ENCODE data around the gene DGKD.

Gene DGKD

DNA sequence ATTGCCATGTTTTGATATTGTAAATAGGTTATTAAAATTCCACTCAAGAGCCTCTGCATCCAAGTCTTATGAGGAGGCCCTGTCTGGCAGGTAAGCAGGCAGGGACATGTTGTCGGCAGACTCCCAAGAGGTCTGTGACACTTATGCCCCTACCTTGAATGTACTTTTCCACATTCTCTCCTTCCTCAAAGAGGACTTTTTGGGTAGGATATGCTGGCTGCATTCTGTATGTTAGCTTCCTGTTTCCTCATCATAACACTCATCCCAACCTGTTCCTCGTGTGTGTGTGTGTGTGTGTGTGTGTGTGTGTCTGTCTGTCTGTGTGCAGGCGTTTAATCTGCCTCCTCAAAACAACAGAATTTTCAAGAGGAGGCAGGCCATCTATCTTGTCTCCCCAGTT lies 137.0 kb downstream of the DGKD start:
- Histone ChIP-seq H3K4me3 (ENCODE audit: insufficient read length, low read depth) (no peak overlapping the region), H3K9ac (ENCODE audit: insufficient read length, low read depth) (no peak overlapping the region), H3K9me3 (ENCODE audit: insufficient read depth, low read length) (no peaks in the 10 kb centered on the region), H3K36me3 (ENCODE audit: insufficient read depth, insufficient read length, low read length) (peaks cover 24% of the 10 kb centered on the region), H3K27me3 (ENCODE audit: insufficient read depth, insufficient read length) (no peaks in the 10 kb centered on the region), H3K4me1 (ENCODE audit: insufficient read depth, insufficient read length) (no peaks in the 10 kb centered on the region)
- TF ChIP-seq SUZ12 (IDR thresholded peaks at IDR 0.05; ENCODE audit: extremely low read depth, insufficient read depth, insufficient read length): no peak
- TF ChIP-seq ZNF274 (IDR thresholded peaks at IDR 0.05; ENCODE audit: low read depth, low read length): no peak
- TF ChIP-seq YY1 (IDR thresholded peaks at IDR 0.05; ENCODE audit: insufficient read depth, insufficient read length): no peak
- DNase-seq (ENCODE audit: low read depth, low spot score): no peak

DNA sequence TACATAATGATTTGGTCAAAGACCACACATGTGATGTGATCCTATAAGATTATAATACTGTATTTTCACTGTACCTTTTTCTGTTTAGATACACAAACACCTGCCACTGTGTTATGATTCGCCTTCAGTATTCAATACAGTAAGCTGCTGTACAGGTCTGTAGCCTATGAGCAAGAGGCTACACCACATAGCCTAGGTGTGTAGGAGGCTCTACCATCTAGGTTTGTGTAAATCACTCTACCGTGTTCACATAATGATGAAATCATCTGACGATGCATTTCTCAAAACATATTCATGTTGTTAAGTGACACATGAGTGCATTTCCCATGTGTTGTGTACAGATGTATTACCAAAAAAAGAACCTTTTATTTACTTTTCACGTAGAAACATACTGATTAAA lies 137.8 kb downstream of the DGKD start:
- no peak overlapping the region for H3K4me3 ChIP-seq (ENCODE audit: insufficient read length, low read depth)
- no peak overlapping the region for H3K9ac ChIP-seq (ENCODE audit: insufficient read length, low read depth)
- no peaks in the 10 kb centered on the region for H3K9me3 ChIP-seq (ENCODE audit: insufficient read depth, low read length)
- H3K36me3 ChIP-seq (ENCODE audit: insufficient read depth, insufficient read length, low read length): peaks cover 24% of the 10 kb centered on the region
- no peaks in the 10 kb centered on the region for H3K27me3 ChIP-seq (ENCODE audit: insufficient read depth, insufficient read length)
- DNase-seq (ENCODE audit: low read depth, low spot score): no peak
- TF ChIP-seq SUZ12 (IDR thresholded peaks at IDR 0.05; ENCODE audit: extremely low read depth, insufficient read depth, insufficient read length): no peak
- no peak for TF ChIP-seq ZNF274 (IDR thresholded peaks at IDR 0.05; ENCODE audit: low read depth, low read length)
- no peak for TF ChIP-seq YY1 (IDR thresholded peaks at IDR 0.05; ENCODE audit: insufficient read depth, insufficient read length)
- no peaks in the 10 kb centered on the region for H3K4me1 ChIP-seq (ENCODE audit: insufficient read depth, insufficient read length)

DNA sequence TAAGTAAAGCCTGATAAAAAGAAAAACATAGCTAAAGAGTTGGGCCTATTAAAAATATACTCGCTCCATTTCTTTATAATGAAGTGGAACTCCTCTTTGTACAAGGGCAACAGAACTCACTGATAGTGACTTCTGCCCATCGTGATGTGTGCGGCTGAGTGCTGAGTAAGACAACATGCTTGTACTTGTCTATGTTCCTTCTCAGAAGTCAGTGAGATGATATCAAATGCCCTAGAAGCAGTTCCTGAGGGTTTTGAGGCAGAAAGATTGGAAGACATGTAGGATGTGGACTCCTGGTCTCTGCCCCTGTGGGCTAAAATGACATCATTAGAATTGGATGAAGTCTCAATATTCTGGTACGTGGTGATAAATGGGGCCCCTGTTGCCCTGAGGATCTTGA lies 138.5 kb downstream of the DGKD start:
- no peaks in the 10 kb centered on the region for H3K27me3 ChIP-seq (ENCODE audit: insufficient read depth, insufficient read length)
- TF ChIP-seq SUZ12 (IDR thresholded peaks at IDR 0.05; ENCODE audit: extremely low read depth, insufficient read depth, insufficient read length): no peak
- H3K36me3 ChIP-seq (ENCODE audit: insufficient read depth, insufficient read length, low read length): peaks cover 24% of the 10 kb centered on the region
- no peak overlapping the region for H3K4me3 ChIP-seq (ENCODE audit: insufficient read length, low read depth)
- H3K9ac ChIP-seq (ENCODE audit: insufficient read length, low read depth): no peak overlapping the region
- DNase-seq (ENCODE audit: low read depth, low spot score): no peak
- H3K4me1 ChIP-seq (ENCODE audit: insufficient read depth, insufficient read length): no peaks in the 10 kb centered on the region
- H3K9me3 ChIP-seq (ENCODE audit: insufficient read depth, low read length): no peaks in the 10 kb centered on the region

DNA sequence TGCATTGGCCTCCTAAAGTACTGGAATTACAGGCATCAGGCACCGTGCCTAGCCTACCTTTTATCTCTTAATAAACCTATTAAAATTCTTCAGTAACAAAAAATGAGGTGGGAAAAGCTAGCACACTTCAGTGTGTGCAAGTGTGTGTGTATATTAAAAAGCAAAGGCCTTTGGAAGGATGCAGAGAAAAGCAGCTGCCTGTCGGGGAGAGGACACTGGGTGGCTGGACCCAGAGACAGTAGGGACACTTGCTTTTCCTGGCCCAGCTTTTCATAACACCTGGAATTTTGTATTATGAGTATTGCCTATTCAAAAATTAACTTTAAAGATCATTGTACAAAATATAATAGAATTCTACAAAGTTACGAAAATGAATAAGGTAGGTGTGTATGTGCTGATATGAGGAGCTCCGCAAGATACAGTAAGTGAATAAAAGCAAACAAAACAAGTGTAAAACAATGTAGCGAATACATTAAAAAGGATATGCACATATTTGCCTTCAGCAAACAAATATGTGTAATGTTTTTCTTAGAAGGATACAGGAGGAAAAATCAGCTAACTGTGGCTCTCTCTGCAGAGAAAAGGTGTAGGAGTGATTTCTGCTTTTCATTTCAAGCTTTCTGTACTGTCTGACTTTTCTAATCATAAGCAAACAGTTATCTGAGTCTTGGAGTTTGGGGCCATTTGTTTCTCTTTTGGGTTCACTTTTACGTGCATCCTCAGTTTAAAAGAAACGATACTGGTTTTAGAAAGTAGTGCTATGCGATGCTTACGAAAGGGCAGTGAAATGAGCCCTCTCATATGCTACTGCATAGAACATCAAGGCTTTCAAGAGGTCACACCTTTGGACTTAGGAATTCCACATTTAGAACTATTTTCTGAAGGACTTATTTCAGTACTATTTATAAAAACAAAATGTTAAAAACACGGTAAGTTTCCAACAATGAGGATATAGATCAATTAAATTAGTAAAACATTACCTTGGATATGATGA lies 141.5 kb downstream of the DGKD start:
- H3K4me3 ChIP-seq (ENCODE audit: insufficient read length, low read depth): no peak overlapping the region
- H3K9ac ChIP-seq (ENCODE audit: insufficient read length, low read depth): no peak overlapping the region
- no peaks in the 10 kb centered on the region for H3K9me3 ChIP-seq (ENCODE audit: insufficient read depth, low read length)
- peaks cover 23% of the 10 kb centered on the region for H3K36me3 ChIP-seq (ENCODE audit: insufficient read depth, insufficient read length, low read length)
- no peak for DNase-seq (ENCODE audit: low read depth, low spot score)
- TF ChIP-seq ZNF274 (IDR thresholded peaks at IDR 0.05; ENCODE audit: low read depth, low read length) (no peak), YY1 (IDR thresholded peaks at IDR 0.05; ENCODE audit: insufficient read depth, insufficient read length) (no peak), SUZ12 (IDR thresholded peaks at IDR 0.05; ENCODE audit: extremely low read depth, insufficient read depth, insufficient read length) (no peak)
- H3K4me1 ChIP-seq (ENCODE audit: insufficient read depth, insufficient read length): no peaks in the 10 kb centered on the region
- no peaks in the 10 kb centered on the region for H3K27me3 ChIP-seq (ENCODE audit: insufficient read depth, insufficient read length)

DNA sequence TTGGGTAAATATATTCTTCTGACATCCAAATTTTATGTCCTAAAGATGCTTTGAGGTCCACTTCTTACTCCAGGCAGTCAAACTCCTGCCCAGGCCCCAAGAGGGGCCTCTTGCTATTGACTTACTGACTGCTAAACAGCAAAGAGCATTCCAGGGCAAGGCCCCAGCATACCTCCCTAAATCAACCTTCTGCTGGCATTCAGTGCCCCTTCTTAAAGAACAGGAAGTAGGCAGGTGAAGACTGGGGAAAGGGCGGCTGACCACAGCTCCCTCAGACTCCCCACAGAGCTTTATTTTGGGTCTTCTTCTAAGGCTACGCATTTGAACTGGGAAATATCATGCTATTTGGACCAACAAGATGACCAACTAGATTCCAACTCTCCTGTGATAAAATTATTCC lies 143.4 kb downstream of the DGKD start:
- Histone ChIP-seq H3K36me3 (ENCODE audit: insufficient read depth, insufficient read length, low read length) (peaks cover 15% of the 10 kb centered on the region), H3K4me1 (ENCODE audit: insufficient read depth, insufficient read length) (no peaks in the 10 kb centered on the region), H3K4me3 (ENCODE audit: insufficient read length, low read depth) (no peak overlapping the region), H3K9me3 (ENCODE audit: insufficient read depth, low read length) (0 out of 2 replicates have a peak, but pooled peaks cover 4% of the 10 kb centered on the region), H3K9ac (ENCODE audit: insufficient read length, low read depth) (no peak overlapping the region), H3K27me3 (ENCODE audit: insufficient read depth, insufficient read length) (no peaks in the 10 kb centered on the region)
- no peak for DNase-seq (ENCODE audit: low read depth, low spot score)
- TF ChIP-seq YY1 (IDR thresholded peaks at IDR 0.05; ENCODE audit: insufficient read depth, insufficient read length) (no peak), ZNF274 (IDR thresholded peaks at IDR 0.05; ENCODE audit: low read depth, low read length) (no peak)

DNA sequence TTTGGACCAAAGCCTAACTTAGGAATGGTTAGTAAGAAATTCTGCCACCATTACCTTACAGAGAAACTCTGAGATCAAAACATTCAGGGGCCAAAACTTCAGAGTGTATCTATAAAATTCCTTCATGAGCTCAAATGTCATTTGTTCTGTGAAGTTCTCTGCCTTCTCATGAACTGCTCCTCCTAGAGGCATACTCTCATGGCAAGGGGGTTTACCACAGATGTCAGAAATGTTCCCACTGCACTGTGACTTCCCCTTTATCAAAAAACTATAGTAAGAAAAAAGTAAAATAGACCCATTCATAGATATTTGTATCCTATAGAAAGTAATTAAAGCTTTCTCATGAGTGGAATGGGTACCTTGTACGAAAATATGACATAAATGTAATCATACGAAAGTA lies 143.8 kb downstream of the DGKD start:
- Histone ChIP-seq H3K4me3 (ENCODE audit: insufficient read length, low read depth) (no peak overlapping the region), H3K9me3 (ENCODE audit: insufficient read depth, low read length) (peaks cover 8% of the 10 kb centered on the region; the same call in 1 of the 2 replicates), H3K27me3 (ENCODE audit: insufficient read depth, insufficient read length) (no peaks in the 10 kb centered on the region), H3K36me3 (ENCODE audit: insufficient read depth, insufficient read length, low read length) (peaks cover 12% of the 10 kb centered on the region), H3K9ac (ENCODE audit: insufficient read length, low read depth) (no peak overlapping the region), H3K4me1 (ENCODE audit: insufficient read depth, insufficient read length) (no peaks in the 10 kb centered on the region)
- DNase-seq (ENCODE audit: low read depth, low spot score): no peak
- TF ChIP-seq SUZ12 (IDR thresholded peaks at IDR 0.05; ENCODE audit: extremely low read depth, insufficient read depth, insufficient read length) (no peak), ZNF274 (IDR thresholded peaks at IDR 0.05; ENCODE audit: low read depth, low read length) (no peak), YY1 (IDR thresholded peaks at IDR 0.05; ENCODE audit: insufficient read depth, insufficient read length) (no peak)

DNA sequence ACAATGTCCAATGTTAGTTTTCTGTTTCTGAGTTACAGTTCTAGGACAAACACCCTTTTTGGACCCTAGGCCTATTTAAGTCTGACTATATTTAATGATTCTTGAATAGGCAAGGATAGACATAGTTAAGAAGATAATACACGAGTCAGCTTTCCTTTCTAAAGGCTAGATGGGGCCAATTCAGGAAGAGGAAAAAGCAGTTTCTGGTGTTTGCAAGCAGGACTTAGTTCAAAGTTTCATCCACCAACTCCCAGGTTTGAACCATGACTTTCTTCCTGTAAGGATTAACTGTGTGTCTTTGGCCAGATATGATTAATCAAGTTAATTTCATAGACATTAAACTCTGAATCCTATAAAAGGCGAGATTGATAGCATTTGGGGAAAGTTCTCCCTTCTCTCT lies 145.6 kb downstream of the DGKD start:
- H3K27me3 ChIP-seq (ENCODE audit: insufficient read depth, insufficient read length): no peaks in the 10 kb centered on the region
- H3K4me3 ChIP-seq (ENCODE audit: insufficient read length, low read depth): no peak overlapping the region
- TF ChIP-seq SUZ12 (IDR thresholded peaks at IDR 0.05; ENCODE audit: extremely low read depth, insufficient read depth, insufficient read length) (no peak), YY1 (IDR thresholded peaks at IDR 0.05; ENCODE audit: insufficient read depth, insufficient read length) (no peak), ZNF274 (IDR thresholded peaks at IDR 0.05; ENCODE audit: low read depth, low read length) (no peak)
- H3K4me1 ChIP-seq (ENCODE audit: insufficient read depth, insufficient read length): no peaks in the 10 kb centered on the region
- H3K9ac ChIP-seq (ENCODE audit: insufficient read length, low read depth): no peak overlapping the region
- H3K9me3 ChIP-seq (ENCODE audit: insufficient read depth, low read length): peaks cover 25% of the 10 kb centered on the region
- DNase-seq (ENCODE audit: low read depth, low spot score): no peak
- peaks cover 12% of the 10 kb centered on the region for H3K36me3 ChIP-seq (ENCODE audit: insufficient read depth, insufficient read length, low read length)

All from NT2/D1 (cell line).